GM18526 (cell line): ENCODE results near the gene BPIFB1.

ENCODE experiments used
- POLR2A ChIP-seq: IDR thresholded peaks from 3 replicates; pipeline ENCODE4 v1.6.1; 2011; ENCODE audit not compliant: insufficient read length; ENCODE audit errors: extremely low read depth

BPIFB1 gene

GRCh38 chr20:33280000-33280680 lies 2.9 kb upstream of the BPIFB1 start:
- TF ChIP-seq POLR2A: no peak

GRCh38 chr20:33280775-33281174 lies 2.2 kb upstream of the BPIFB1 start:
- TF ChIP-seq POLR2A: no peak

DNA sequence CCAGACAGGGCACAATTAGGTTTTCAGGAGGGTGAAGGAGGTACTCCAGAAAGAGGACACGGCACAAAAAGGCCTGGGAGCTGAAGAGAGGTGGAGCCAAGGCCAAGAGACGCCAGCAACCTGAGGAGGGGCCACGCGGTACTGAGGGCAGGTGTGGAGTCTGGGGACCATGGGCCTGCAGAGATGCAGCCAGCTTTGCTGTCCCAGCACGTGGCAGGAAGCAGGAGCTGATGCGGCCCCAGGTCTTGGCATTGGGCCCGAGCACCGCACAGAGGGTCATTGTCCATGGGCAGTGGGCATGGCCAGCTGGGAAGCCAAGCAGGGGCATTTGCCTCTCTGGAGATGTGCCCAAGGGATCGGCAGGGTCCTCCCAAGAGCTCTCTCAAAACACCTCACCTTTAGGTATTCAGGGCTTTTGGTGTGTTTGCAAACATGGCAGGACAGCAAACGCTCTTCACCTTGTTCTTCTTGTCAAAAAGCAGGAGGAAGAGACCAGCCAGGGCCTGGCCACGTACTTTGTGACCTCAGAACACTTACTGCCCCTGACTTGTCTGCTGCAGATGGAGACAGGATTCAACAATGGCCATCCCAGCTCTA lies 1.4 kb upstream of the BPIFB1 start:
- TF ChIP-seq POLR2A: no peak

DNA sequence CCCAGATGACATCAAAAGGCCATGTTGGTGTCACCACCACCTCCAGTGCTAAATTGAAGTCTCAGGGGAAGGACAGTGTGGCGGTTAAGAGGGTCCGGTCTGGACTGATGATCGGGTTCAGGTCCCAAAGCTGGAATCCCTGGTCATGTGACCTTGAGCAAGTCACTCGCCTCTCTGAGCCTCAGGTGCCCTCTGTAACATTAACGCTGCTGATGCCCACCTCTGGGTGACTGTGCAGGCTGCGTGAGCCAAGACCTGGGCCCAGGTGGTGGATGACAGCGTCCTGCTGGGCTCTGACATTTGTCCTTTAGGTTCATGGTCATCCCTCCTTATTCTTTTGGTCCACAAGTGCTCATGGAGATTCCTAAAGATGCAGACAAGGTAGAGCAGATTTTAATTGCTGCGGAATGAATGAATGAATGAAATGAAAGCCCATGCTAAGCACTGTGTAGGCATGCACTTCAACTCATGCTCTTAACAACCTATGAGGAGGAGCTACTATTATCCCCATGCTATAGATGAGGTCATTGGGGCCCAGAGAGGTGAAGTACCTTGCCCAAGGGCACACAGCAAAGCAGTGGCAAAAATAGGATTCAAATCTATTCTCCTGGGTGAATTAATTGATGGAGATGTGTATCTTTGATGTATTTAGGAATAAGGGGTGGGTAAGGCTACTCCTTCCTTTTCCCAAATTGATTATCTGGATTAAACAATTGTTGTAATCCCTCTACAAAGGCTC lies 649 bp upstream of the BPIFB1 start:
- TF ChIP-seq POLR2A: no peak

DNA sequence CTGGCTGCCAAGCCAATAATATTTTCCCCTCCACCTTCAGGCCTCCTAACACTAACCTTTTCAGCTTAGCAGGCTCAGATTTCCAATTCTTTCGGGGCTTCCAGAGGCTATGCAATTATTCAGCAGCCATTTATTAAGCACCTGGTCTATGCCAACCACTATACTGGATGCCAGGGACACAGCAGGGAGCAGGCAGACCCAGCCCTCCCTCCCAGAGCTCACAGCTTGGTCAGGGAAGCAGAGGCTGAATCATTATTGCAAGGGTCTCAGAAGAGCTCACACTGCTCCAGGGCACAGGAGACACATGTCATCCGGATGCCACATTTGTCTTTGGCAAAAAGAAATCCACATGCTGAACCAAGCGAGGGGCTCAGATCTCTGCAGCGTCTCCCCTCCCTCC lies 1.3 kb downstream of the BPIFB1 start:
- no peak for TF ChIP-seq POLR2A

- TF ChIP-seq POLR2A: no peak
These were observed 1.9 kb downstream of the BPIFB1 start for GRCh38 chr20:33284937-33285336.

DNA sequence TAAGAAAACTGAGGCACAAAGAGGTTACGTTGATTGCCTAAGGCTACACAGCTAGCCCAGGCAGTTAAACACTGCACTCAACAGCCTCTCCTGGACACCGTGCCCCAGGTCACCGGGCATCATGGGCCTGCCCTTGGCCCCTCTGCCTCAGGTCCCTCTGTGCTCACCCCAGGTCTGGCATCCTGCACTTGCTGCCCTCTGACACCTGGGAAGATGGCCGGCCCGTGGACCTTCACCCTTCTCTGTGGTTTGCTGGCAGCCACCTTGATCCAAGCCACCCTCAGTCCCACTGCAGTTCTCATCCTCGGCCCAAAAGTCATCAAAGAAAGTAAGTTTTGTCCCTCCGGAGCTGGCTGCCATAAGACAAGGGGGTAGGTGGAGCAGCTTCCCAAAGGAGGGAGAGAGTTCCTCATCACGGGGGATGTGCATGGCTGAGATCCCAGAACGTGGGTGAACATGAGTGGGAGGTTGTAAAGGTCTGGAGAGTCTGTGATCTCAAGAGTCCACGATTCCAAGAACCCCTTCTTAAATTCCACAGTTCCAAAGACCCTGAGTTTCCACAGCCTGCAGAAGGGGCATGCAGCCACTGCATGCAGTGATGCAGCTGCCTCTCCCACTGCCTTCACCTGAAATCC lies 3.0 kb downstream of the BPIFB1 start:
- TF ChIP-seq POLR2A: no peak

DNA sequence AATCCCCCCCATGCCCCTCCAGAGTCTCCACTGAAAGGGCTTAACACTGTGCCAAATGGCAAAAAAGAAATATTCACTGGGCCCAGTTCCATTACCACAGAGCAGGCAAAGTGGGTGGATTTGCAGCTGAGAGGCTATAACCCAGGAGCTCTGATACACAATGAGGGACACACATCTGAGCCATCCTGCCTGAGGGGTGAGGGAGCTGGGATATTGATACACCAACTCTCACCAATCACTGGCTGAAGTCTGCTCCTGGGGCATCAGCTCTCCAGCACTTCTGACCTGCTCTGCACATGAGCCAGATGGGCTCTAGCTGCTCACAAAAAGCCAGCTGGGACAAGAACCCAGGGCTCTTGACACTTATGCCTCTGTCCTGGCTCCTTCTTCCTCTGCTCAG lies 4.9 kb downstream of the BPIFB1 start:
- no peak for TF ChIP-seq POLR2A

DNA sequence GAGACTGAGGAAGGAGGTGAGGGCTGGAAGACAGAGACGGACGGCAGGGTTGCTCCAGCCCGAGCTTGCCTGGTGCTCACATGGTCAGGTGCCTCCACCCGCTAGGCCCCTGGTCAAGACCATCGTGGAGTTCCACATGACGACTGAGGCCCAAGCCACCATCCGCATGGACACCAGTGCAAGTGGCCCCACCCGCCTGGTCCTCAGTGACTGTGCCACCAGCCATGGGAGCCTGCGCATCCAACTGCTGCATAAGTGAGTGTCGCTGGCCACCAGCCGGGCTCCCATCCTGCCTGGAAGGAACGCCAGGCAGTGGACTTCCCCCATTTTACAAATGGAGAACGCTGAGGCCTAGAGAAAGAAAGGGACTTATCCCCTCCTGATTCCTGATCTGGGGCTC lies 7.8 kb downstream of the BPIFB1 start:
- TF ChIP-seq POLR2A: no peak

DNA sequence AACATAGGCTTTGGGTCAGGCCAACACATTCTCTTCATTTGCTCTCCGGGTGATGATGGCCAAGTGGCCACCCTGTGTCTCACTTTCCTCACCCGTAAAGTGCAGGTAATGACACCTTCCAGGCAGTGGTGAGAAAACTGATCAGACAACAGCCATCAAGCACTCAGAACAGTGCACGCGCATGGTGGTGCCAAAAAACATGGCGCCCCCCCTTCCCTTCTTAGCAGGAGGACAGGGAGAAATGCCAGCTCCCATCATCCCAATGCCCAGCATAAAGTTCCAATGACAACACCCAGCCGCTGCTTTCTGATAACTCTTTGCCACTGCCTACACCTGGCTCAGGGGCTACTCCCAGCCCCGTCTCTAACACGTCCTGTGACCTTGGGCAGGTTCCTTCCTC lies 8.4 kb downstream of the BPIFB1 start:
- TF ChIP-seq POLR2A: no peak

DNA sequence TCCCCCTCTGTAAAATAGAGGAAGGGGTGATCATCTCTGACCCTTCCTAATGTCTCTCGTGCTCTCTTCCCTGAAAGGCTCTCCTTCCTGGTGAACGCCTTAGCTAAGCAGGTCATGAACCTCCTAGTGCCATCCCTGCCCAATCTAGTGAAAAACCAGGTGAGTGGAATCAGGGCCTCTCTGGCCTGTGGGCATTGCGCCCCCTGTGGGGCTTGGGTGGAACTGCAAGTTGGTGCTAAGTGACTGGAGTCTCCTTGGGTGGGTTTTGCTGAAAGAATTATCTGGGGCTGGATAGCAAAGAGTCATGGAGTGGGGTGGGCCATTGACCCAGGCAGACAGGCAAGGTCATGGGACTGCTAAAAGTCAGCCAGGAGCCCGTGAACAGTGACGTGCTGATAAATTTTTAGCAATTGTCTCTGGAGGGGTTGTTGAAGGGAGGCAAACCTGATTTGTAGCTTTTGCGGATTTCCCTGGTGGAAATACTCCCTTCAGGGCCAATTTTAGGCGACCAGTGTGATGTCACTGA lies 8.9 kb downstream of the BPIFB1 start:
- no peak for TF ChIP-seq POLR2A

DNA sequence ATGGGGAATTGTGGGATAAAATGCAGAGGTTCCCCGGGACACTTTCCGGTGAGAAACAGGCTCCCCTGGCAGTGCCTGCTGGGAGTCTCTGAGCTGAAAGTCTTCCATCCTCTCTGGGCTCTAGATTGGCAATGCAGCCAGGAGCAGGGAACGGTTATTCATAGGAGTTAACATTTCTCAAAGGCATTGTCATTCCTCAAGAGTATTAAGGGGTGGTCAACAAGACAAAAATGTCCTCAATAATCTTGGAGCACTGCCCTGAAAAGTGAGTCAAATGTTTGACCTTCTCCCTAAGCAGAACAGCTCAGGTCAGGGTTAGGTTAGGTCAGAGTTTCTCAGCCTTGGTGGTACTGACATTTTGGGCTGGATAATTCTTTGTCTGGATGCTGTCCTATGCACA lies 13.2 kb downstream of the BPIFB1 start:
- TF ChIP-seq POLR2A: no peak

- no peak for TF ChIP-seq POLR2A
These were observed 15.4 kb downstream of the BPIFB1 start for GRCh38 chr20:33298391-33298790.

DNA sequence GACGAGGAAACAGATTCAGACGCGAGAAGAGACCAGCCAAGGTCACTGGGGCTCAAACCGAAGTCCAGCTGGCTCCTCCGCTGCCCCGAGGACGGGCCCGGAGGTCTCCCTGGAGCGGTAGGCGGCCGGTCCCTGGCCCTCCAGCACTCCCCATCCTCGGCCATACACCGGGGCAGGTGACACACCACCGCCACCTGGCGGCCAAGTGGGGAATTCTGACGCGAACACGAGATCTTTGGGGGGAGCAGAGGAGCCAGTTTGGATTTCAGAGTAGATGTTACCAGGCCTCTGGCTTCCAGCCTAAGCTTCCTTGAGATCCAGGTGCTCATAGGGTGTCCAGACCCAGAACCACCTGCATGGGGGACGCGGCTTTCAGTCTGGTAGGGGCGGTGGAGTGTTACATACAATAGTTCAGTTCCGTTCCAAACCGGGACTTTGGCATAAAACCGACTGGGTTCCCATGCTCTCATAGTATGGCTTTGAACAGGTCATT lies 16.1 kb downstream of the BPIFB1 start:
- no peak for TF ChIP-seq POLR2A

DNA sequence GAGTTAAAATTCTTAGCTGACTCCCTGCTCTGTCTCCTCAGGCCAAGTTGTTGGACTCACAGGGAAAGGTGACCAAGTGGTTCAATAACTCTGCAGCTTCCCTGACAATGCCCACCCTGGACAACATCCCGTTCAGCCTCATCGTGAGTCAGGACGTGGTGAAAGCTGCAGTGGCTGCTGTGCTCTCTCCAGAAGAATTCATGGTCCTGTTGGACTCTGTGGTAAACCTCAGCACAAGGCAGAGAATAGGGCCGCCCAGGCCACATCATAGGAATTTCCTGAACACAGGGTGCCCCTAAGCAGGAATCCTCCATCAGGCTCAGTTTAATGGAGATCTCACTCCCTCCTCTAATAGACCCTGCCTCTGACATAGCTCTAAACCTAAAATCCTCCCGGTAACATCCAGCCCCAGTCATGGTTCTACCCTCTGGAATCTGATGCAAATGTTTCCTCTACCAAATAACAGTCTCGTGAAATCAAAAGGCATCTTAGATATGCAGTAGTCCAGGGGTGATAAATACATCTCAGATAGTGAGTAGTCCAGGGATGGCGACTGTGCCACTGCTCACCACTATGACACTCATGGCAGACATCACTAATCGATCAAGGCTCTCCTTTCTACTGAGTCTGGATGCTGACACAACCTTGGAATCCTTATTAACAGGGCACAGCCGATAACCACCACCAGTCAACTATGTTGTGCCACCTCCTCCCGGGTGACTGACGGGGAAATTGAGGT lies 18.3 kb downstream of the BPIFB1 start:
- TF ChIP-seq POLR2A: no peak

- no peak for TF ChIP-seq POLR2A
These were observed 20.6 kb downstream of the BPIFB1 start for GRCh38 chr20:33303595-33303994.

DNA sequence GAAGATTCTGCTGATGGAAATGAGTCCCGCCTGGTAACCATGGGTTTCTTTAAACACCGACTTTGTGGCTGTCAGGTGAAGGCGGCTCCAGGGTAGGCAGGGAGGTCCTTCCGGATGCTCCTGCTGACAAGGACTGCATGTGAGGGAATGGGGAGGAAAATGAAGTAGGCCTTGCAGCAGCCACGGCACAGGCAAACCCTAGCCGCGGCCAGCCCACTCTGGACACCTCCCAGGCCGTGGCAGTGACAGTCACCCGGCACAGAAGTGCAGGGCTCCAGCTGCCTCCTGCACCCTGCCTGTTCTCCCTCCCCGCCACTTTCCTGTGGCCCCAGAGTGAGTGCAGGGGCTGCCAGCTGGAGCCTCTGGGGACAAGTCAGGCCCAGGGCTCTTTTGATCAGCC lies 21.0 kb downstream of the BPIFB1 start:
- no peak for TF ChIP-seq POLR2A
